IPS-18a (cell line): Measurements from ENCODE around the gene RETREG1.
A peak's percentile ranks its signal among the peaks of the same experiment; 100 is the strongest.
"Not testable (repeated sequence)": the region's sequence is repeated elsewhere in the genome, so short reads cannot be mapped to it uniquely, and the experiment has no call there.

ENCODE experiments used
- H3K27ac ChIP-seq: one replicate; pipeline ENCODE4 v1.5.1; 2013; ENCODE audit warnings: low read length
- H3K27me3 ChIP-seq: one replicate; pipeline ENCODE4 v1.6.1; 2013; ENCODE audit warnings: mild to moderate bottlenecking, low read length; ENCODE audit not compliant: control insufficient read depth, insufficient read depth
- H3K36me3 ChIP-seq: one replicate; pipeline ENCODE4 v1.6.1; 2013; ENCODE audit warnings: low read depth, low read length; ENCODE audit not compliant: control insufficient read depth
- H3K4me1 ChIP-seq: one replicate; pipeline ENCODE4 v1.6.1; 2013; ENCODE audit warnings: low read depth, low read length; ENCODE audit not compliant: control insufficient read depth
- H3K4me3 ChIP-seq: one replicate; pipeline ENCODE4 v1.5.1; 2013; ENCODE audit warnings: low read length
- H3K9ac ChIP-seq: one replicate; pipeline ENCODE4 v1.6.1; 2013; ENCODE audit warnings: mild to moderate bottlenecking, low read length, moderate library complexity
- H3K9me3 ChIP-seq: one replicate; pipeline ENCODE4 v1.6.1; 2013; ENCODE audit warnings: low read depth, low read length; ENCODE audit not compliant: control insufficient read depth

The RETREG1 gene

GRCh38 chr5:16616536-16617273, at the start of gene RETREG1:
Gene RETREG1 (minus strand): TSS chr5:16616997. CDS start chr5:16616971, 26 bp downstream.
- Histone ChIP-seq H3K4me3 (peak within 1 kb of the TSS; percentile 65), H3K27me3 (peaks cover 41% of the 10 kb centered on the region), H3K36me3 (no peaks in the 10 kb centered on the region), H3K27ac (no peak within 1 kb of the TSS), H3K9ac (no peak within 1 kb of the TSS), H3K4me1 (peaks cover 4% of the 10 kb centered on the region), H3K9me3 (no peaks in the 10 kb centered on the region)

- Histone ChIP-seq H3K4me1 (no peaks in the 10 kb centered on the region), H3K4me3 (no peak overlapping the region), H3K36me3 (peaks cover 65% of the 10 kb centered on the region), H3K9me3 (no peaks in the 10 kb centered on the region), H3K27ac (no peak overlapping the region), H3K9ac (no peak overlapping the region), H3K27me3 (no peaks in the 10 kb centered on the region)
Observed at GRCh38 chr5:16666130-16666882, 49.5 kb upstream of the RETREG1 start.

GRCh38 chr5:16665601-16666000, 48.8 kb upstream of the RETREG1 start:
- no peak overlapping the region for H3K27ac ChIP-seq
- no peaks in the 10 kb centered on the region for H3K9me3 ChIP-seq
- no peak overlapping the region for H3K4me3 ChIP-seq
- H3K27me3 ChIP-seq: no peaks in the 10 kb centered on the region
- H3K9ac ChIP-seq: no peak overlapping the region
- H3K36me3 ChIP-seq: peaks cover 58% of the 10 kb centered on the region
- no peaks in the 10 kb centered on the region for H3K4me1 ChIP-seq

GRCh38 chr5:16664368-16664767, 47.6 kb upstream of the RETREG1 start:
- no peak overlapping the region for H3K9ac ChIP-seq
- H3K9me3 ChIP-seq: no peaks in the 10 kb centered on the region
- H3K4me1 ChIP-seq: no peaks in the 10 kb centered on the region
- no peaks in the 10 kb centered on the region for H3K27me3 ChIP-seq
- peaks cover 46% of the 10 kb centered on the region for H3K36me3 ChIP-seq
- no peak overlapping the region for H3K27ac ChIP-seq
- no peak overlapping the region for H3K4me3 ChIP-seq

GRCh38 chr5:16663840-16664239, 47.0 kb upstream of the RETREG1 start:
- Histone ChIP-seq H3K4me1 (no peaks in the 10 kb centered on the region), H3K9ac (no peak overlapping the region), H3K27me3 (no peaks in the 10 kb centered on the region), H3K36me3 (peaks cover 42% of the 10 kb centered on the region), H3K4me3 (no peak overlapping the region), H3K9me3 (no peaks in the 10 kb centered on the region), H3K27ac (no peak overlapping the region)

- Histone ChIP-seq H3K4me3 (no peak overlapping the region), H3K4me1 (no peaks in the 10 kb centered on the region), H3K9ac (no peak overlapping the region), H3K36me3 (peaks cover 21% of the 10 kb centered on the region), H3K27ac (no peak overlapping the region), H3K9me3 (no peaks in the 10 kb centered on the region), H3K27me3 (no peaks in the 10 kb centered on the region)
Observed at GRCh38 chr5:16661713-16662112, 44.9 kb upstream of the RETREG1 start.

GRCh38 chr5:16660982-16661381, 44.2 kb upstream of the RETREG1 start:
- H3K9me3 ChIP-seq: no peaks in the 10 kb centered on the region

GRCh38 chr5:16659536-16659935, 42.7 kb upstream of the RETREG1 start:
- H3K27me3 ChIP-seq: no peaks in the 10 kb centered on the region
- H3K27ac ChIP-seq: no peak overlapping the region
- H3K36me3 ChIP-seq: no peaks in the 10 kb centered on the region

More at GRCh38 chr5:16660982-16661381, 44.2 kb upstream of the RETREG1 start:
- Histone ChIP-seq H3K27ac (no peak overlapping the region), H3K4me1 (no peaks in the 10 kb centered on the region), H3K27me3 (no peaks in the 10 kb centered on the region), H3K36me3 (peaks cover 14% of the 10 kb centered on the region), H3K9ac (no peak overlapping the region), H3K4me3 (no peak overlapping the region)

GRCh38 chr5:16656561-16657191, 39.9 kb upstream of the RETREG1 start:
- Histone ChIP-seq H3K27me3 (no peaks in the 10 kb centered on the region), H3K36me3 (no peaks in the 10 kb centered on the region), H3K27ac (no peak overlapping the region), H3K9ac (no peak overlapping the region), H3K4me3 (no peak overlapping the region), H3K4me1 (no peaks in the 10 kb centered on the region), H3K9me3 (no peaks in the 10 kb centered on the region)

More at GRCh38 chr5:16659536-16659935, 42.7 kb upstream of the RETREG1 start:
- H3K9me3 ChIP-seq: no peaks in the 10 kb centered on the region
- H3K4me1 ChIP-seq: no peaks in the 10 kb centered on the region
- no peak overlapping the region for H3K4me3 ChIP-seq
- H3K9ac ChIP-seq: no peak overlapping the region

- Histone ChIP-seq H3K27ac (no peak overlapping the region), H3K4me1 (no peaks in the 10 kb centered on the region)
Observed at GRCh38 chr5:16654647-16655334, 38.0 kb upstream of the RETREG1 start.

GRCh38 chr5:16648739-16649138, 31.9 kb upstream of the RETREG1 start:
- H3K27ac ChIP-seq, H3K36me3 ChIP-seq: not testable (repeated sequence)

More at GRCh38 chr5:16654647-16655334, 38.0 kb upstream of the RETREG1 start:
- no peaks in the 10 kb centered on the region for H3K36me3 ChIP-seq
- no peaks in the 10 kb centered on the region for H3K27me3 ChIP-seq
- H3K9ac ChIP-seq: no peak overlapping the region
- H3K9me3 ChIP-seq: no peaks in the 10 kb centered on the region
- no peak overlapping the region for H3K4me3 ChIP-seq

More at GRCh38 chr5:16648739-16649138, 31.9 kb upstream of the RETREG1 start:
- H3K9ac ChIP-seq, H3K4me3 ChIP-seq, H3K4me1 ChIP-seq, H3K9me3 ChIP-seq, H3K27me3 ChIP-seq: not testable (repeated sequence)
